Skeletal muscle cell (primary cell): ENCODE data around the gene HMGB4.

Source experiments
- DNase-seq: peaks from one replicate; pipeline ENCODE4 v3.0.0-alpha.2; 2010; ENCODE audit warnings: low read depth
- H3K4me3 ChIP-seq: 2 replicates; pipeline ENCODE4 v1.5.1; 2011; ENCODE audit warnings: low read depth, mild to moderate bottlenecking, control low read depth, low read length, moderate library complexity

HMGB4 gene

DNA sequence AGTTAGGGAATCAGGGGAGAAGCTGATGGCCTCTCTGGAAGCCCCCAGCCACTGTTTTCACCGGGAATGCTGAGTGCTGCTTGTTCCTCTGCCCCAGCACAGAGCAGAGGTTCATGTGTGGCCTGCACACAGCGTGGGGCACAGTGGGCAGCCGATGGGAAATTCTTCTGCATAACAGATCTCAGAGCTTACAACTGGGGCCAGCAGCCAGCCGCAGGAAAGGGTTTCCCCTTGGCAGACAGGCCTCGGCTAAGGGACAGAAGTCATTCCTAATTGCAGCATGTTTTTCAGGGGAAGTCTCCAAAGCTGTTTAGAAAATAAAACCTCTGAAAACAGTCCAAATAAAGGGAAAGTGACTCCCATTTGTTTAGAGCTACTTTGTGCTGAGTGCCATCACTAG is 22.6 kb downstream of the HMGB4 start:
- no peak for DNase-seq

GRCh38 chr1:33893147-33893830 is 29.4 kb downstream of the HMGB4 start:
- no peak overlapping the region for H3K4me3 ChIP-seq
- DNase-seq = no peak

More for the DNA sequence above, 22.6 kb downstream of the HMGB4 start:
- H3K4me3 ChIP-seq = no peak overlapping the region

DNA sequence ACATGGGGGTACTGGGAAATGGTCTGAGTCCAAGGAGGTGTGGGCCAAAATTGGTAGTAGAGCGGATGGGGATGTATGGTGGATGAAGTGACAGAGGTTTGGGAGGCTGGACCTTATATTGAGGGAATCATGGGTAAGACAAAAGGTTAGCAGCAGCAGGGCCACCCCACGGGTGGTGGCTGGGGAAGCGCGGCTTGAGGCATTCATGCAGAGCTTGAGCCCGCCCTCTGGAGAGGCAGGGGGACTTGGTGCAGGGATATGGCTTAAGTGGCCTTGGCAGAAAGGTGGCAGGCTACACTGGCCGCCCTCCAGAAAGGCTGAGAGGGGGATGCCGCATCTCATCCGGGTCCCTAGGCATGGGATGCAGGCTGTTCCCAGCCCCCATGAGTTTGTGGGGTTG is 31.5 kb downstream of the HMGB4 start:
- H3K4me3 ChIP-seq = no peak overlapping the region
- no peak for DNase-seq

GRCh38 chr1:33895976-33896375 is 32.1 kb downstream of the HMGB4 start:
- DNase-seq = no peak
- no peak overlapping the region for H3K4me3 ChIP-seq

- no peak for DNase-seq
- H3K4me3 ChIP-seq = no peak overlapping the region
Measured at GRCh38 chr1:33897092-33897725, 33.3 kb downstream of the HMGB4 start.

DNA sequence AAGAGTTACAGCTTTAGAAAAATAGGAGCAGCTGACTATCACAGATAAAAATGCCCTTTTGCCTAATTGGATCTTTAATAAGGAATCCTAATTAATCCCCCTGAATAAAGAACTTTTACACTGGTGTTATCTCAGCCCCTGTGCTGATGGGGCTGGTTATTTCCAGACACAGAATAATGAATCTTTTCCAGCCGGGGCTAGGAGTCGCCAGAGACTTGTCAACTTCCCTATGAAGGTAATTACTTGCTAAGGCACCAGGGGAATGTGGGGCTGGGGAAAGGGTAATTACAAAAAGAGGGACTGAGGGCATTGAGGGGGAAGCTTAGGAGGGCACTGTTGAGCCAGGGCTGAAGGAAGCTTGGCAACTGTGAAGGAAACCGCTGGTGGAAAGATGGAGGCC is 34.5 kb downstream of the HMGB4 start:
- H3K4me3 ChIP-seq = no peak overlapping the region
- no peak for DNase-seq

DNA sequence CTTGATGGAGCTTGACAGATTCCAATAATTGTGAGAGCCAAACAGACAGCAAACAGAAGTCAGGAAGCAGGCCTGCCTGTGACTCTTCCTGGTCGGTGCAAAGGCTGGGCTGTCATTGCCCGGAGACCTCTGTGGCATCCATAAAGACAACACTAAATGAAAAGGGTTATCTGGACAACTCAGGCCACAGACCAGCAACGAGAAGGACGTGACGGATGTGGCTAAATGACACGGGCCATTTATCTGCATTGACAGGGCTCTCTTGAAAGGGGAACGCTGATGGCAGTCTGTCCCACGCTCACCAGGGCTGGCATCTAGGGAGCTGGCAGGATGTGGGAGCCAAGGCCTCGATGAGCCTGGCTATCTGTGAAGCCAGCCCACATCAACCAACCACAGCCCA is 35.0 kb downstream of the HMGB4 start:
- no peak for DNase-seq
- no peak overlapping the region for H3K4me3 ChIP-seq

- H3K4me3 ChIP-seq = no peak overlapping the region
- no peak for DNase-seq
Measured at GRCh38 chr1:33899746-33900145, 35.9 kb downstream of the HMGB4 start.

DNA sequence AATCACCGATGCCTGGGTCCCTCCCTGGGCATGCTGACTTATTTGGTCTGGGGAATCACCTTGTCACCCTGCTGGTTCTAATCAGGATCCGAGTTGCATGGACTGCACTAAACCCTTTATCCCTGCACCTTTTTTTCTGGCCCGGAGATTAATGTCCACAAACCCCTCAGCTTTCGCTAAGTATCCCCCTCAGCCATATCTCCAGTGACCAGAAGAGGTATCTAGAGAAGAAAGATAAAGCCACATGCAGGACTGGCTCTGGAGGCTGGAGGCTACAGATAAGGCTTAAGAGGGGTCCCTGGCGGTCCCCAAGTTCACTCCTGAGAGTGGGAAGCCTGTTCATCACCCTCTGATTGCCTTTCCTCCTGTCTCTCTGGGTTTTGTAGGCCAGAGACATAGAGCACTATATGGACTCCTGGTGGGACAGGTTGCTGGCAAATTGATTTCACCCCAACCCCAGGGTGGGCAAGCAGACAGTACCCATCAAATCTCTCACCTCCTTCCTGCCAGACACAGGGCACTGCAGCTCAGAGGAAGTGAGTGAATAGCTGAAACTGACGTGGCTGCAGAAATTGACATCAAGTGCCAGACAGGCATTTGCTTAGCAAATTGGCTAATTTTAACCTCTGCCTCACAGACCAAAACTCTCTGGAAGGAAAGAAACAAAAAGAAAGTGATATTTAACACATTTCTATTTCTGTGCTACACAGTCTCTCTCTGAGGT is 38.8 kb downstream of the HMGB4 start:
- DNase-seq = no peak

GRCh38 chr1:33903210-33903589 is 39.3 kb downstream of the HMGB4 start:
- H3K4me3 ChIP-seq = no peak overlapping the region
- DNase-seq = no peak

More for the DNA sequence above, 38.8 kb downstream of the HMGB4 start:
- H3K4me3 ChIP-seq = no peak overlapping the region

- H3K4me3 ChIP-seq = no peak overlapping the region
Measured at GRCh38 chr1:33905241-33905640, 41.4 kb downstream of the HMGB4 start.

GRCh38 chr1:33906156-33906555 is 42.3 kb downstream of the HMGB4 start:
- DNase-seq = no peak
- H3K4me3 ChIP-seq = no peak overlapping the region

More at GRCh38 chr1:33905241-33905640, 41.4 kb downstream of the HMGB4 start:
- no peak for DNase-seq

DNA sequence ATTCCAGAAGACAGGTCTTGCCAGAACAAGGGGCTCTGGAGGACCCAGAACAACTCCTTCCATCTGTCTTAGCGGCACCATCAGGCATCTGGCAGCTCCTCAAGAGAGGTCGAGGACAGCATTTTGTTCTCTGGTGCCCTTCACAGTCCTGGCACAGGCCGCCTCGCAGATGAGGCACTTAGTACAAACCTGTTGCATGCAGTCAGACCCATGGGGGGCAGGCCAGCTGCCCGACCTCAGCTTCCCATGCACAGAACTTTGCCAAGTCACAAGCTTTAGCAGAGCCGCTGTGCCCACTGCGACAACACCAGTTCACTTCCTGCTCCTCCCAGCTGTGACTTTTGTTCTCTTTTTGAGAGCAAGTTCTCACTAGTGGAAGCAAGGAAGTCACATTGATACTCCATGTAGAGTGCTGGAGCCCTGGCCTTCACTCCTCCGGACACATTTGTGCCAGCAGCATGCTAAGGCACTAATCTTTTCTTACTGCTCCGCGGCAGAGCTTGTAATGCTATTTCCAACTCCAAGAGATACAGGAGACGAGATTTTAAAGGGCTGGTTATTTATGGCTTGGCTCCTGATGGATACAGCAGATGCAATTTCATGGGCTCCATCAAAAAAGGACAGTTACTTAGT is 44.6 kb downstream of the HMGB4 start:
- DNase-seq = no peak
- H3K4me3 ChIP-seq = no peak overlapping the region
